Left ventricle myocardium inferior (tissue), 1 donor: ENCODE data around the gene BBS4. TPM values are rescaled to one million over a fixed set of nuclear protein-coding genes. Genes with fewer than 3 reads are reported as not detected.
"Not testable (repeated sequence)": the region's sequence is repeated elsewhere in the genome, so short reads cannot be mapped to it uniquely, and the experiment has no call there.

Experiments
- DNase-seq: peaks from one replicate; pipeline ENCODE4 v3.0.0-alpha.2; 2020
- H3K27ac ChIP-seq: fragments of 200-600 bp; replicated peaks from 2 replicates; pipeline ENCODE4 v1.8.0; 2021
- H3K27me3 ChIP-seq: fragments of 200-600 bp; 2 replicates; pipeline ENCODE4 v1.8.0; 2021; ENCODE audit warnings: low read depth
- H3K36me3 ChIP-seq: fragments of 200-600 bp; 2 replicates; pipeline ENCODE4 v1.8.0; 2021
- H3K4me1 ChIP-seq: fragments of 200-600 bp; 2 replicates; pipeline ENCODE4 v1.8.0; 2021
- H3K4me3 ChIP-seq: fragments of 200-600 bp; 2 replicates; pipeline ENCODE4 v1.8.0; 2021; ENCODE audit warnings: mild to moderate bottlenecking, moderate library complexity
- H3K9me3 ChIP-seq: fragments of 200-600 bp; replicated peaks from 2 replicates; pipeline ENCODE4 v1.8.0; 2021
- intact Hi-C: fragments of 100-400 bp; cut with micrococcal nuclease; formaldehyde crosslinking; loops from one replicate; pipeline ENCODE4 v1.11.0; 2022
- total RNA-seq: library from RNA; stranded (reverse); fragmentation: NEBNext Ultra II Directional; extraction: Animal tissue kit (Norgen Biotek cat#: 25700); gene quantifications from one replicate; pipeline ENCODE4 v1.2.1, GENCODE V29; 2021
- TF ChIP-seq, protein P1 (sequence below): fragments of 200-600 bp; IDR thresholded peaks from 2 replicates; pipeline ENCODE4 v1.8.0; 2021; ENCODE audit warnings: antibody characterized with exemption, mild to moderate bottlenecking, borderline replicate concordance
- donor health status: DM: no; HTN: yes; CAD: no; lungs with severe emphysema.

The BBS4 gene
- total RNA-seq, 1 donor from 2014 or later: 11.8 TPM

- Histone ChIP-seq H3K36me3 (peaks cover 52% of the 10 kb centered on the region), H3K4me1 (no peaks in the 10 kb centered on the region), H3K9me3 (no peaks in the 10 kb centered on the region), H3K27me3 (no peaks in the 10 kb centered on the region), H3K27ac (no peak overlapping the region), H3K4me3 (no peak overlapping the region)
- TF ChIP-seq, protein P1, sequence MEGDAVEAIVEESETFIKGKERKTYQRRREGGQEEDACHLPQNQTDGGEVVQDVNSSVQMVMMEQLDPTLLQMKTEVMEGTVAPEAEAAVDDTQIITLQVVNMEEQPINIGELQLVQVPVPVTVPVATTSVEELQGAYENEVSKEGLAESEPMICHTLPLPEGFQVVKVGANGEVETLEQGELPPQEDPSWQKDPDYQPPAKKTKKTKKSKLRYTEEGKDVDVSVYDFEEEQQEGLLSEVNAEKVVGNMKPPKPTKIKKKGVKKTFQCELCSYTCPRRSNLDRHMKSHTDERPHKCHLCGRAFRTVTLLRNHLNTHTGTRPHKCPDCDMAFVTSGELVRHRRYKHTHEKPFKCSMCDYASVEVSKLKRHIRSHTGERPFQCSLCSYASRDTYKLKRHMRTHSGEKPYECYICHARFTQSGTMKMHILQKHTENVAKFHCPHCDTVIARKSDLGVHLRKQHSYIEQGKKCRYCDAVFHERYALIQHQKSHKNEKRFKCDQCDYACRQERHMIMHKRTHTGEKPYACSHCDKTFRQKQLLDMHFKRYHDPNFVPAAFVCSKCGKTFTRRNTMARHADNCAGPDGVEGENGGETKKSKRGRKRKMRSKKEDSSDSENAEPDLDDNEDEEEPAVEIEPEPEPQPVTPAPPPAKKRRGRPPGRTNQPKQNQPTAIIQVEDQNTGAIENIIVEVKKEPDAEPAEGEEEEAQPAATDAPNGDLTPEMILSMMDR: no peak
- intact Hi-C loops: no loop called here
- DNase-seq: no peak
Measured at GRCh38 chr15:72727154-72727553, 41.1 kb downstream of the BBS4 start.

- intact Hi-C loops, H3K9me3 ChIP-seq: not testable (repeated sequence)
Measured at GRCh38 chr15:72728249-72728648, 42.2 kb downstream of the BBS4 start.

DNA sequence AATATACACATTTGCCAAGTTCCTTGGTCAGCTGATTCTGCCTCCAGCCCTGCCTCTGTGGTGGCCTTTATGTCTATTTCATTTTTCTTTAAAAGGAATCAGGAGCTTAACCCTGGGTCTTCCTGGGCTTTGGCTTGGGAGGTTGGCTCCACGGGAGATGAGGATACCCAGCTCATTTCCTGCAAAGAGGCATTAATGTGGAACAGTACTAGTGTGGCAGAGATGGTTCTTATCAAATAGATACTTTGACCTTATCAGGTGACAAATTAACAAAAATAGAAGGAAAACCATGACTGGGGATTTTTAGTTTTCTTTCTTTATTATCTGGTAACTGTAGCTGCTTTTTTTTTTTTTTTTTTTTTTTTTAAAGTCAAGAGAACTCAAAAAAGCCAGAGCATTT, 42.8 kb downstream of the BBS4 start:
- no peaks in the 10 kb centered on the region for H3K27me3 ChIP-seq
- no peak for DNase-seq
- TF ChIP-seq, protein P1: no peak
- H3K4me1 ChIP-seq: no peaks in the 10 kb centered on the region
- intact Hi-C loops: no loop called here
- H3K4me3 ChIP-seq: no peak overlapping the region
- no peaks in the 10 kb centered on the region for H3K9me3 ChIP-seq
- H3K36me3 ChIP-seq: peaks cover 65% of the 10 kb centered on the region
- H3K27ac ChIP-seq: no peak overlapping the region

More at GRCh38 chr15:72728249-72728648, 42.2 kb downstream of the BBS4 start:
- H3K4me1 ChIP-seq, H3K4me3 ChIP-seq, DNase-seq, H3K27me3 ChIP-seq, H3K27ac ChIP-seq: not testable (repeated sequence)
- peaks cover 62% of the 10 kb centered on the region for H3K36me3 ChIP-seq

DNA sequence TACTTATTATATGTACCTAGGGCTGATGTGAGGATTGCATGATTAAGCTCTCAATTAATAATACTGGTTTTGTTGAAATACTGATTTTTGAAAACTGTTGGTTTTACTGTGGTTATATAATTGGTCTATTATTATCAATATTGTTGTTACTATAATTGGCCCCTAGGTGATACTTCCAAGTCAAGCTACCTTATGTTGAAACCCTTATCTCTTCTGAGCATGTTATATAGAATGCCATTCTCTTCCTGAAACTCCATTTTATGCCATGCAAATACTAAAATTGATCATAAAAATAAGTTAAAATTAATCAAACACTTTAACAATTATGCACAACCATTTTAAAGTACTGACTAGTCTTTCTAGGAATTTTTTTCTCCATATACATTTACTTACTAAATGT, 46.1 kb downstream of the BBS4 start:
- no peak overlapping the region for H3K4me3 ChIP-seq
- H3K9me3 ChIP-seq: no peaks in the 10 kb centered on the region
- intact Hi-C loops: no loop called here
- no peaks in the 10 kb centered on the region for H3K27me3 ChIP-seq
- H3K4me1 ChIP-seq: no peaks in the 10 kb centered on the region
- no peak for DNase-seq
- peaks cover 72% of the 10 kb centered on the region for H3K36me3 ChIP-seq
- TF ChIP-seq, protein P1: no peak
- no peak overlapping the region for H3K27ac ChIP-seq

GRCh38 chr15:72732516-72732915, 46.5 kb downstream of the BBS4 start:
- DNase-seq: no peak
- intact Hi-C loops: no loop called here
- H3K4me3 ChIP-seq: no peak overlapping the region
- no peaks in the 10 kb centered on the region for H3K27me3 ChIP-seq
- TF ChIP-seq, protein P1: no peak
- H3K4me1 ChIP-seq: no peaks in the 10 kb centered on the region
- H3K36me3 ChIP-seq: peaks cover 73% of the 10 kb centered on the region
- H3K9me3 ChIP-seq: no peaks in the 10 kb centered on the region
- H3K27ac ChIP-seq: no peak overlapping the region

GRCh38 chr15:72733941-72734738, 48.1 kb downstream of the BBS4 start:
- Histone ChIP-seq H3K27ac (no peak overlapping the region), H3K9me3 (no peaks in the 10 kb centered on the region), H3K27me3 (no peaks in the 10 kb centered on the region), H3K36me3 (peaks cover 85% of the 10 kb centered on the region), H3K4me1 (no peaks in the 10 kb centered on the region), H3K4me3 (no peak overlapping the region)
- intact Hi-C loops: no loop called here
- no peak for DNase-seq
- TF ChIP-seq, protein P1: no peak
